HCT116 (cell line): ENCODE measurements around the gene LRRC8B. TPM values are rescaled to one million over a fixed set of nuclear protein-coding genes. Genes with fewer than 3 reads are reported as not detected.

Source experiments
- ATAC-seq: fragments of 200-7000 bp; cut with Tn5 transposase; 2 replicates; pipeline ENCODE4 v1.9.1; 2020; ENCODE audit warnings: mild to moderate bottlenecking, moderate library complexity
- BruUV-seq: library from RNA; stranded (reverse); fragments of 400-500 nt; replicated peaks from 2 replicates; lab custom pipeline; 2021; lab: Mats Ljungman, UMichigan
- CTCF ChIA-PET: fragments of 300-600 bp; sonication (Branson Sonifier 250); formaldehyde crosslinking; loops from one replicate; lab custom pipeline; 2021; ENCODE audit warnings: antibody characterized with exemption; lab: Charles Lee
- POLR2A ChIA-PET: fragments of 300-600, 350-600 bp; sonication (Branson Sonifier 250); formaldehyde crosslinking; loops from one replicate; lab custom pipeline; 2021; ENCODE audit warnings: antibody characterized with exemption; lab: Charles Lee
- RAD21 ChIA-PET, 2 experiments: fragments of 300-600 bp; sonication (Branson Sonifier 250); formaldehyde crosslinking; loops; one replicate each; lab custom pipeline; 2023; ENCODE audit warnings: low total read pairs in 2 of 2; ENCODE audit not compliant: uncharacterized antibody in 2 of 2, unreplicated experiment in 2 of 2, low non-redundant PET in 1 of 2; lab: Charles Lee
- DNase-seq: peaks from one replicate; pipeline ENCODE4 v3.0.0-alpha.2; 2010; ENCODE audit warnings: low read depth, low spot score
- H2AFZ ChIP-seq: fragments of 200-600 bp; shearing (Covaris generic), sonication (generic); 2 replicates; pipeline ENCODE4 v1.6.1; 2017; ENCODE audit warnings: low read depth, mixed run types, mixed read lengths, antibody characterized with exemption, low read length; ENCODE audit not compliant: poor library complexity, severe bottlenecking
- H3K27ac ChIP-seq: 2 replicates; pipeline ENCODE4 v1.5.1; 2012; ENCODE audit warnings: low read depth, low read length
- H3K27me3 ChIP-seq: fragments of 200-600 bp; sonication (generic); 2 replicates; pipeline ENCODE4 v1.6.1; 2016; ENCODE audit warnings: mixed run types, low read length, mixed read lengths; ENCODE audit not compliant: insufficient read depth
- H3K36me3 ChIP-seq, 2 experiments: fragments of 200-500 bp in 1 of 2; fragments of 200-600 bp in 1 of 2; sonication (Bioruptor generic) in 1 of 2; sonication (generic) in 1 of 2; 2 replicates each; pipeline versions ENCODE4 v1.5.1 to v1.6.1; 2014 to 2016; ENCODE audit warnings: low read length in 2 of 2, inconsistent platforms in 1 of 2, mixed read lengths in 1 of 2, mixed run types in 1 of 2; ENCODE audit not compliant: insufficient read depth in 2 of 2, control insufficient read depth in 1 of 2
- H3K4me1 ChIP-seq, 2 experiments: fragments of 200-600 bp in 1 of 2; sonication (generic) in 1 of 2; 2 replicates each; pipeline versions ENCODE4 v1.5.1 to v1.6.1; 2012 to 2017; ENCODE audit warnings: low read length in 2 of 2, inconsistent platforms in 1 of 2, mild to moderate bottlenecking in 1 of 2, mixed read lengths in 1 of 2, mixed run types in 1 of 2, moderate library complexity in 1 of 2; ENCODE audit not compliant: insufficient read depth in 2 of 2, control insufficient read depth in 1 of 2
- H3K4me2 ChIP-seq: fragments of 200-600 bp; sonication (generic); 2 replicates; pipeline ENCODE4 v1.6.1; 2017; ENCODE audit warnings: mixed run types, low read length, mixed read lengths
- H3K4me3 ChIP-seq, 2 experiments: fragments of 200-600 bp in 1 of 2; sonication (generic) in 1 of 2; replicated peaks in 1 of 2; 2 replicates each; pipeline ENCODE4 v1.5.1; 2011 to 2016; ENCODE audit warnings: low read length in 2 of 2, control low read depth in 1 of 2, low read depth in 1 of 2, mild to moderate bottlenecking in 1 of 2, mixed read lengths in 1 of 2, mixed run types in 1 of 2
- H3K79me2 ChIP-seq: fragments of 200-600 bp; sonication (generic); 2 replicates; pipeline ENCODE4 v1.6.1; 2017; ENCODE audit warnings: mild to moderate bottlenecking, mixed run types, low read length, moderate library complexity, mixed read lengths; ENCODE audit not compliant: insufficient read depth
- H3K9ac ChIP-seq: fragments of 200-600 bp; sonication (generic); 2 replicates; pipeline ENCODE4 v1.6.1; 2016; ENCODE audit warnings: low read length, mixed read lengths
- H3K9me2 ChIP-seq: fragments of 200-600 bp; sonication (generic), shearing (Covaris generic); 2 replicates; pipeline ENCODE4 v1.6.1; 2017; ENCODE audit warnings: mixed run types, mild to moderate bottlenecking, moderate library complexity; ENCODE audit not compliant: insufficient read depth
- H3K9me3 ChIP-seq, 2 experiments: fragments of 200-500 bp in 1 of 2; fragments of 200-600 bp in 1 of 2; sonication (Bioruptor generic) in 1 of 2; sonication (generic) in 1 of 2; 2 replicates each; pipeline ENCODE4 v1.6.1; 2014 to 2017; ENCODE audit warnings: low read length in 2 of 2, mixed read lengths in 2 of 2, inconsistent platforms in 1 of 2, low read depth in 1 of 2, mild to moderate bottlenecking in 1 of 2, mixed run types in 1 of 2, moderate library complexity in 1 of 2; ENCODE audit not compliant: control insufficient read depth in 1 of 2, insufficient read depth in 1 of 2
- H4K20me1 ChIP-seq: fragments of 200-600 bp; sonication (generic), shearing (Covaris generic); 2 replicates; pipeline ENCODE4 v1.6.1; 2017; ENCODE audit warnings: mixed run types, mild to moderate bottlenecking, moderate library complexity; ENCODE audit not compliant: insufficient read depth
- ATF3 ChIP-seq: IDR thresholded peaks from 2 replicates; pipeline ENCODE4 v1.6.1; 2012
- CBX3 ChIP-seq: IDR thresholded peaks from 2 replicates; pipeline ENCODE4 v1.6.1; 2012; ENCODE audit warnings: low read depth
- CEBPB ChIP-seq: IDR thresholded peaks from 2 replicates; pipeline ENCODE4 v1.6.1; 2012; ENCODE audit warnings: low read depth
- EGR1 ChIP-seq: IDR thresholded peaks from 2 replicates; pipeline ENCODE4 v1.6.1; 2012; ENCODE audit warnings: low read depth
- POLR2AphosphoS5 ChIP-seq: IDR thresholded peaks from 2 replicates; pipeline ENCODE4 v1.6.1; 2011; ENCODE audit warnings: mild to moderate bottlenecking, low read depth, low read length, moderate library complexity
- ZBTB33 ChIP-seq: IDR thresholded peaks from 2 replicates; pipeline ENCODE4 v1.6.1; 2011; ENCODE audit warnings: mild to moderate bottlenecking, low read length, moderate library complexity; ENCODE audit not compliant: insufficient replicate concordance; ENCODE audit errors: extremely low read depth
- intact Hi-C: fragments of 100-400 bp; cut with micrococcal nuclease; formaldehyde crosslinking; loops from 2 replicates; pipeline ENCODE4 v1.10.0; 2022
- total RNA-seq: library from RNA; stranded (reverse); gene quantifications from one replicate; pipeline ENCODE4 v1.2.1, GENCODE V29; 2021; ENCODE audit not compliant: unreplicated experiment
- TF ChIP-seq, protein P1 (sequence below), 3 experiments: fragments of 200-600 bp in 1 of 3; sonication (generic) in 1 of 3; IDR thresholded peaks in 2 of 3; conservative IDR thresholded peaks in 1 of 3; 2 replicates each; pipeline ENCODE4 v1.5.1; 2012 to 2017; ENCODE audit warnings: low read depth in 2 of 3, low read length in 2 of 3, antibody characterized with exemption in 1 of 3, borderline replicate concordance in 1 of 3, control low read depth in 1 of 3, mild to moderate bottlenecking in 1 of 3, mixed read lengths in 1 of 3, mixed run types in 1 of 3, moderate library complexity in 1 of 3; ENCODE audit not compliant: insufficient read depth in 1 of 3

The LRRC8B gene
- total RNA-seq, 1 experiment from 2014 or later: 17.9 TPM

DNA sequence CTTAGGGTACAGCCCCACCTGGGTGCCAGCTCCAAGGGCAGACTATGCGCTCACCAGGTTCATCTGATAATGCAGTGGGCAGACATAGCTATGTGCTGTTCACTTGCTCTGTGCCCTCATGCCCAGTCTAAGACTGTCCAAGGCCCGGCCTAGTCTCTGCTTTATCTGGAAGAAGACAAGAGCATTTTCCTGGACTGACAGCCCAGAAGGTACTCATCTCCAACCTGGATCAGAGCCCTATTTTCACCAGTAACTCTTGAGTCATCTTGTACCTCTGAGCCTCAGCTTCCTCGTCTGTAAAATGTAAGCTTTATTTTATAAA is 79.7 kb downstream of the LRRC8B start:
- Histone ChIP-seq H4K20me1 (no peaks in the 10 kb centered on the region), H3K27ac (no peak overlapping the region), H3K9ac (no peak overlapping the region), H3K79me2 (no peaks in the 10 kb centered on the region), H2AFZ (no peak overlapping the region), H3K27me3 (no peaks in the 10 kb centered on the region), H3K4me2 (no peak overlapping the region), H3K4me1 (peaks cover 10 to 11% of the 10 kb centered on the region in 2 experiments; a peak in 3 of 4 replicates), H3K36me3 (no peaks in the 10 kb centered on the region), H3K9me2 (no peaks in the 10 kb centered on the region), H3K9me3 (no peaks in the 10 kb centered on the region), H3K4me3 (no peak overlapping the region)
- CTCF ChIA-PET: no interaction called here
- RAD21 ChIA-PET: no interaction called here
- POLR2A ChIA-PET: no interaction called here
- BruUV-seq: no TSS peak
- DNase-seq (no peak), ATAC-seq (no peak)
- TF ChIP-seq CBX3 (no peak), POLR2AphosphoS5 (no peak), CEBPB (no peak), ATF3 (no peak), EGR1 (no peak), ZBTB33 (no peak)
- TF ChIP-seq, protein P1, sequence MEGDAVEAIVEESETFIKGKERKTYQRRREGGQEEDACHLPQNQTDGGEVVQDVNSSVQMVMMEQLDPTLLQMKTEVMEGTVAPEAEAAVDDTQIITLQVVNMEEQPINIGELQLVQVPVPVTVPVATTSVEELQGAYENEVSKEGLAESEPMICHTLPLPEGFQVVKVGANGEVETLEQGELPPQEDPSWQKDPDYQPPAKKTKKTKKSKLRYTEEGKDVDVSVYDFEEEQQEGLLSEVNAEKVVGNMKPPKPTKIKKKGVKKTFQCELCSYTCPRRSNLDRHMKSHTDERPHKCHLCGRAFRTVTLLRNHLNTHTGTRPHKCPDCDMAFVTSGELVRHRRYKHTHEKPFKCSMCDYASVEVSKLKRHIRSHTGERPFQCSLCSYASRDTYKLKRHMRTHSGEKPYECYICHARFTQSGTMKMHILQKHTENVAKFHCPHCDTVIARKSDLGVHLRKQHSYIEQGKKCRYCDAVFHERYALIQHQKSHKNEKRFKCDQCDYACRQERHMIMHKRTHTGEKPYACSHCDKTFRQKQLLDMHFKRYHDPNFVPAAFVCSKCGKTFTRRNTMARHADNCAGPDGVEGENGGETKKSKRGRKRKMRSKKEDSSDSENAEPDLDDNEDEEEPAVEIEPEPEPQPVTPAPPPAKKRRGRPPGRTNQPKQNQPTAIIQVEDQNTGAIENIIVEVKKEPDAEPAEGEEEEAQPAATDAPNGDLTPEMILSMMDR (IDR thresholded peaks at IDR 0.05 in 2 of 3, conservative IDR thresholded peaks at IDR 0.05 in 1 of 3; ENCODE audit: borderline replicate concordance in 1 of 3, insufficient read depth in 1 of 3, low read depth in 2 of 3, low read length in 2 of 3): no peak
- intact Hi-C loops: no loop called here
